Sigmoid colon (tissue), 7 donors: Measurements from ENCODE around the gene RNF223. TPM values are rescaled to one million over a fixed set of nuclear protein-coding genes. Genes with fewer than 3 reads are reported as not detected.

Experiments used
- DNase-seq: peaks from one replicate; pipeline ENCODE4 v3.0.0-alpha.2; 2019
- H3K27ac ChIP-seq, 4 donors: fragments of 200-600 bp; sonication (generic); one replicate each; pipeline ENCODE4 v1.5.1; 2016 to 2019; ENCODE audit warnings: mild to moderate bottlenecking in 1 of 4
- H3K27me3 ChIP-seq, 3 donors: fragments of 200-600 bp; sonication (generic); one replicate each; pipeline ENCODE4 v1.5.1; 2019; ENCODE audit warnings: mild to moderate bottlenecking in 1 of 3
- H3K36me3 ChIP-seq, 4 donors: fragments of 200-600 bp; sonication (generic); one replicate each; pipeline ENCODE4 v1.5.1; 2016 to 2019
- H3K4me1 ChIP-seq, 4 donors: fragments of 200-600 bp; sonication (generic); one replicate each; pipeline ENCODE4 v1.5.1; 2017 to 2019
- H3K4me3 ChIP-seq, 4 donors: fragments of 200-600 bp; sonication (generic); one replicate each; pipeline ENCODE4 v1.5.1; 2017 to 2019; ENCODE audit warnings: mild to moderate bottlenecking in 2 of 4, moderate library complexity in 1 of 4
- H3K9me3 ChIP-seq, 4 donors: fragments of 200-600 bp in 3 of 4; sonication (generic) in 3 of 4; one replicate each; pipeline versions ENCODE4 v1.5.1 to v1.6.1; 2013 to 2019
- EP300 ChIP-seq, 4 donors: sonication (generic); formaldehyde crosslinking; IDR thresholded peaks; one replicate each; pipeline ENCODE4 v1.6.1; 2017; ENCODE audit warnings: antibody characterized with exemption in 4 of 4
- POLR2A ChIP-seq, 2 donors: fragments of 450-650 bp; IDR thresholded peaks; one replicate each; pipeline ENCODE4 v1.6.1; 2016; ENCODE audit warnings: antibody characterized with exemption in 2 of 2, mild to moderate bottlenecking in 2 of 2, moderate library complexity in 2 of 2
- POLR2AphosphoS5 ChIP-seq, 4 donors: sonication (generic); formaldehyde crosslinking; IDR thresholded peaks; one replicate each; pipeline ENCODE4 v1.6.1; 2017; ENCODE audit warnings: antibody characterized with exemption in 4 of 4
- WGBS, 2 donors: extraction: QIAGEN DNeasy Blood & Tissue Kit; methylation state at CpG; one replicate each; pipeline ENCODE4 v1.1.7; 2013; 5-methylcytosine and 5-hydroxymethylcytosine counted together
- intact Hi-C: fragments of 100-400 bp; cut with DNase I; formaldehyde crosslinking; loops from one replicate; pipeline ENCODE4 v1.15.1; 2023
- polyA plus RNA-seq, 3 donors: library from polyadenylated mRNA; stranded (reverse); fragments of 200-250 nt; gene quantifications; one replicate each; pipeline ENCODE4 v1.2.3, GENCODE V29; 2013
- total RNA-seq, 4 donors: library from RNA; depleted of rRNA; stranded (reverse); fragments of >200 nt; gene quantifications; one replicate each; pipeline ENCODE4 v1.1.0, GENCODE V29; 2016
- TF ChIP-seq, protein P1 (sequence below), 4 experiments: fragments of 450-650 bp in 3 of 4; fragments of 200-600 bp in 1 of 4; IDR thresholded peaks; one replicate each; pipeline ENCODE4 v1.5.1; 2016 to 2019; ENCODE audit warnings: antibody characterized with exemption in 4 of 4, mild to moderate bottlenecking in 3 of 4, moderate library complexity in 2 of 4
- donor health status: healthy with polysubstance abuse.
- donor health status: Bipolar disorder and iron deficiency.
- donor health status: healthy.

RNF223 gene
- total and polyA plus RNA-seq, 7 donors, result 0.60 to 3.7 (median 1.9) TPM; not detected in 4

DNA sequence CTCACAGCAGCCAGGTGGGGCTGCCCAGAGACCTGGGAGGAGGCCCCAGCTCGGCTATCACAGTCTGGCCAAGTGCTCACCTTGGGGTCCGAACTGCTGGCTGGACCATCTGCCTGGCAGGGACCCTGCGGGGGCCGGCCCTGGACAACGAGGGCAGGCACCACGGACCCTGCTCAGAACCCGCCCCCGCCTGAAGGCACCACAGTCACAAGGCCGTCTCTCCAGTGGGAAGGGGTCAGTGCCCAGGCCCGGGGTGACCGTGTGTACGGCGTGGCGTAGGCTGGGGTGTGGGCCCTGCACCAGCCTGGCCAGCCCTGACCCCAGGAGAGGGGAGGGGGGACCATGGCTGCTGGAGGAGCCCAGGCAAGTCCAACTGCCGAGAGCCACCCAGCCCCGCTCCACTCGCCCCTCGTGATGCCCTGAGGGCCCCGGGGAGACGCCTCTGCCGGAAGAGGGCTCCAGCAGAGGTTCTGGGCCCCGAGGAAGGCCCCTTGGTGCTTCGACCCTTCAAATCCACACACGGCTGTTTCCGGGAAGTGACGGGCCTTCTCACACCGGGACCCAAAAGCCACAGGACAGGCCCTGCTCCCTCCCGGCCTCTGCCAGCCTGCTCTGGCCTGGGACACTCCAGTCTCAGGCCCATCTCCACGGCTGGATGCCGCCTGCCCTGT is 11.2 kb upstream of the RNF223 start:
- intact Hi-C loops, result no loop called here
- no peak overlapping the region for H3K27ac ChIP-seq
- TF ChIP-seq POLR2AphosphoS5 (IDR thresholded peaks at IDR 0.05), result no peak
- TF ChIP-seq EP300 (IDR thresholded peaks at IDR 0.05), result no peak
- TF ChIP-seq, protein P1, sequence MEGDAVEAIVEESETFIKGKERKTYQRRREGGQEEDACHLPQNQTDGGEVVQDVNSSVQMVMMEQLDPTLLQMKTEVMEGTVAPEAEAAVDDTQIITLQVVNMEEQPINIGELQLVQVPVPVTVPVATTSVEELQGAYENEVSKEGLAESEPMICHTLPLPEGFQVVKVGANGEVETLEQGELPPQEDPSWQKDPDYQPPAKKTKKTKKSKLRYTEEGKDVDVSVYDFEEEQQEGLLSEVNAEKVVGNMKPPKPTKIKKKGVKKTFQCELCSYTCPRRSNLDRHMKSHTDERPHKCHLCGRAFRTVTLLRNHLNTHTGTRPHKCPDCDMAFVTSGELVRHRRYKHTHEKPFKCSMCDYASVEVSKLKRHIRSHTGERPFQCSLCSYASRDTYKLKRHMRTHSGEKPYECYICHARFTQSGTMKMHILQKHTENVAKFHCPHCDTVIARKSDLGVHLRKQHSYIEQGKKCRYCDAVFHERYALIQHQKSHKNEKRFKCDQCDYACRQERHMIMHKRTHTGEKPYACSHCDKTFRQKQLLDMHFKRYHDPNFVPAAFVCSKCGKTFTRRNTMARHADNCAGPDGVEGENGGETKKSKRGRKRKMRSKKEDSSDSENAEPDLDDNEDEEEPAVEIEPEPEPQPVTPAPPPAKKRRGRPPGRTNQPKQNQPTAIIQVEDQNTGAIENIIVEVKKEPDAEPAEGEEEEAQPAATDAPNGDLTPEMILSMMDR (IDR thresholded peaks at IDR 0.05), result no peak
- TF ChIP-seq POLR2A (IDR thresholded peaks at IDR 0.05), result no peak
- no peaks in the 10 kb centered on the region for H3K36me3 ChIP-seq
- WGBS, 2 donors, result 93 to 94% methylated on average over 30 of the region's 30 CpGs
- no peak for DNase-seq
- H3K9me3 ChIP-seq, result no peaks in the 10 kb centered on the region
- H3K4me3 ChIP-seq, result no peak overlapping the region
- peaks cover 0 to 2% (median 2%) of the 10 kb centered on the region in 4 donors for H3K4me1 ChIP-seq
- H3K27me3 ChIP-seq, result peaks cover 0 to under 1% (median 0%) of the 10 kb centered on the region in 3 donors

DNA sequence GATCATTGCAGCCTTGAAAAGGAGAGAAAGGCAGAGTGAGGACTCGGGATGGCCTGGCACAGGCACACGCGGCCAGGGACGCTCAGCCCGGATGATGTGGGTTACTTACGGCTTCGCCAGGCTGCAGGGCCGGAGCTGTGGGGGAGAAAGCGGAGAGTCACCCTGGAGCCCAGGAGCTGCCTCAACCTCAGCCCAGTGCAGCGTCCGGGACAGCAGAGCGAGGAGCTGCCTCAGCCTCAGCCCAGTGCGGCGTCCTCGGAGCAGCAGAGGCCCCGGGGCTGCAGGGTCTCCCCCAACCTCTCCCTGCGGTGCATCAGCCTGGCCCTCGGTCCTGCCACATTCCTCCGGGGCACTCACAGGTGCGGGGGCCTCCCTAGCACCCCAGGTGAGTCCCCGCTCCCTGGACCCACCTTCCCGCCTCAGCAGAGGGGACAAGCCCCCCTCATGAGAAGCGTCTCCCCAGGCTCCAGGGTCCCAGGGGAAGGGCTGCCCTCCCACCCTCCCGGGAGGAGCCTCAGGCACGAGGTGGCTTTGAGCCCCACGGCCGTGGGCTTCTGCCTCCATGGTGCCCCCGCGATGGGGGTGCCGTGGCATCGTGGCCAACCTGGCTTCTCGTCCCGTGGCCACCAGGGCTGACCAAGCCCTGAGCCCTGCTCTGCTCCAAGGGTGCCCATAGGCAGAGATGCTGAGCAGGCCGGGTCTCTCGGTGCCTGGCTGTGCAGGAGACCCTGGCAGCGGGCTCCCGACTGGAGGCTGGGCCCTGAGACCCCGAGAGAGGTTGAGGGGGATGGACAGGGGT is 10.5 kb upstream of the RNF223 start:
- Histone ChIP-seq H3K27ac (no peak overlapping the region), H3K36me3 (no peaks in the 10 kb centered on the region), H3K4me1 (peaks cover 0 to 10% (median 9%) of the 10 kb centered on the region in 4 donors), H3K27me3 (peaks cover 0 to 8% (median 0%) of the 10 kb centered on the region in 3 donors), H3K9me3 (no peaks in the 10 kb centered on the region), H3K4me3 (no peak overlapping the region)
- 94 to 95% methylated on average over 38 of the region's 38 CpGs for WGBS, 2 donors
- DNase-seq, result no peak
- no peak for TF ChIP-seq POLR2A (IDR thresholded peaks at IDR 0.05)
- intact Hi-C loops, result no loop called here

DNA sequence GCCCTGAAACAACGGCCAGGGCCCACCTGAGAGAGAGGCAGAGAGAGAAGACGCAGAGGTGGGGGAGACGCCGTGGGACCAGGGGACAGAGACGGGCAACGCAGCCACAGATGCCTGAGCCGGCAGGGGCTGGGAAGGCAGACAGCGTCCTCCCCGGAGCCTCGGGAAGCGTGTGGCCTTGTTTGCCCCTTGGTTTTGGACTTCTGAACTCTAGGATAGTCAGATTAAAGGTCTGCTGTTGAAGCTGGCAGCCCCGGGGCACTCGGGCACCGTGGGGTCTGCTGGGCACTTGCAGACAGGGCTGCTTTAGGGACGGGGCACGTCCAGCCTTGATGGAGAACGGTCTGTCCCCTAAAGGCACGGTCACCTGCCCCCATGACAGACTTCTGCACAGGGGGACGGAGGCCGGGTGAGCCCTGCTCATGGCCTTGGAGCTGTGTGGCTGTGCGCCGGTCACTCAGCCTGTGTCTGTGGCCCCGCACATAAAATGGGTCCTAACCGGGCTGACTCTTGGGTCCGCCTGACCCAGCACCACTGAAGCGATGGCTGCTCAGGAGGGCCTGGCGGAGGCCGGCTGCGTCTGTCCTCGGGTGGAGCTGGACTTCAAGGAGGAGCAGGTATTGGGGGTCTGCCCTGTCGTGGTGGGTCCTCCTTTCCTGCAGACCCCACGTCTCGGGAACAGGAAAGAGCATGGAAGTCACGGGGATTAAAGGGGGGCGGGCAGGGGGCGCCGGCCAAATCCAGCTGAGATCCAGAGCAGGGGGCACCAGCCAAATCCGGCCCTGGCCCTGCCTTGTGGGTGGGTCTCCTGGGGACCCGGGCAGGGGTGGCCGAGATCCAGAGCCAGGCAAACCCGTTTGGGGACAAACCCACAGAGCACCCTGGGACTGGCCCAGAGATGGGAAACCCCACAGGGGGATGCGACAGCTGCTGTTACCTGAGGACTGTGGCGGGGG is 9.6 kb upstream of the RNF223 start:
- H3K4me1 ChIP-seq, result peaks cover 0 to 14% (median 14%) of the 10 kb centered on the region in 4 donors
- H3K4me3 ChIP-seq, result no peak overlapping the region
- no peak for TF ChIP-seq POLR2A (IDR thresholded peaks at IDR 0.05)
- peak; percentile 65 for DNase-seq
- H3K9me3 ChIP-seq, result no peaks in the 10 kb centered on the region
- 90 to 92% methylated on average over 43 of the region's 43 CpGs for WGBS, 2 donors
- H3K27me3 ChIP-seq, result peaks cover 0 to 12% (median 0%) of the 10 kb centered on the region in 3 donors
- no peaks in the 10 kb centered on the region for H3K36me3 ChIP-seq
- H3K27ac ChIP-seq, result no peak overlapping the region
- intact Hi-C loops, result no loop called here

DNA sequence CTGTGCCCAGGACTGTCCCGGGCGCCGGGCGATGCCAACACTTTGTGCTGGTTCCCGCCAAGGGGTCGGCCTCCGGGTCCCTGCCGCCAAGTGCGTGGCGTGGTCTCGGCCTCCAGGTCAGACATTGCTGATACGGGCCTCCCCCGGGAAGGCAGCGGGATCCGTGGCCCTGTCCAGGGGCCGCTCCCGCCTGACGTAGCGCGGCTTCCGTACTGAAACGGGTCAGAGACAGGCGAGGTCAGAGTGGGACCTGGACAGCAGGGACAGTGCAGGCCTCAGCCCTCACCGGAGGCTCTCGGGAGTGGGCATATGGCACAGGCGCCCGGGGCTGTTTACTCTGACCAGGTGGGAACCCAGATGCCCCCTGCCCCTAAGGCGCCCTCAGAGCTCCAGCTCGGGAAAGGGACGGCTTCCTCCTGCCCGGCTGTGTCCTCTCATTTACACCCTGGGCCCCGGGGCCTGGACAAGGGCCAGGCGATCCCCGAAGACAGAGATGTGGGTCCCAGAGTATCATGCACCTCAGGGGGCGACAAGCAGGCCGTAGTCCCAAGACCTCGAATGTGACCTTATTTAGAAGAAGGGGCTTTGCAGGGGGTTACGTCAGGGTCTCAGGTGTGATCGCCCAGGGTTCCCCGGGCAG is 8.8 kb upstream of the RNF223 start:
- H3K27me3 ChIP-seq, result peaks cover 0 to 12% (median 0%) of the 10 kb centered on the region in 3 donors
- intact Hi-C loops, result no loop called here
- TF ChIP-seq, protein P1 (IDR thresholded peaks at IDR 0.05), result no peak
- TF ChIP-seq POLR2AphosphoS5 (IDR thresholded peaks at IDR 0.05) (no peak), POLR2A (IDR thresholded peaks at IDR 0.05) (no peak), EP300 (IDR thresholded peaks at IDR 0.05) (no peak)
- no peak overlapping the region for H3K27ac ChIP-seq
- no peak overlapping the region for H3K4me3 ChIP-seq
- WGBS, 2 donors, result 92 to 94% methylated on average over 40 of the region's 40 CpGs
- peak; percentile 66 for DNase-seq
- H3K4me1 ChIP-seq, result peaks cover 0 to 14% (median 14%) of the 10 kb centered on the region in 4 donors
- no peaks in the 10 kb centered on the region for H3K36me3 ChIP-seq
- H3K9me3 ChIP-seq, result no peaks in the 10 kb centered on the region

DNA sequence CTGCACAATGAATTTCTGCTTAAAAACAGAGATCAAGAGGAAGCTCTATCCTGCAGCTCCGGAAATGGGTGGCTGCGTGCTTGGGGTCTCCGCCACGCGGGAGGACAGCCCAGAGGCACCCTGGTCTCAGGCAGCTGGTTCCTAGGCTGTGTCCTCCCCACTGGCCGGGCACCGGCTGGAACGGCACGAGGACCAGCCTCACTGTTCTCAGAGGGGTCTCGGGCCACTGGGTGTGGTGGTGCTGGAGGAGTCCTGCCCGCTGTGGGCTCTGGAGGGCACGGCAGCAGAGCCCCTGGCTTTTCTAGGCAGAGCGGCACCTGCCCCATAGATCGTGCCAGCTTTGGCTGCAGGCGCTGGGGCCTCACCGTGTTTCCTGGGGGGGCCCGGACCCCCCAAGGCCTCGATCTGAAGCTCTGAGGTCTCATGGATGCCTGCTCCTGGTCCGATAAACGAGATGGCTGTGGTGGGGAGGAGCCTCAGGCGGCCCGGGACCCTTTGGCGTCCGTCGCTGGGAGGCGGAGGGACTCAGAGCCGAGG is 8.2 kb upstream of the RNF223 start:
- Histone ChIP-seq H3K36me3 (no peaks in the 10 kb centered on the region), H3K4me1 (peaks cover 0 to 14% (median 14%) of the 10 kb centered on the region in 4 donors), H3K27ac (no peak overlapping the region), H3K27me3 (peaks cover 0 to 12% (median 0%) of the 10 kb centered on the region in 3 donors), H3K9me3 (no peaks in the 10 kb centered on the region), H3K4me3 (no peak overlapping the region)
- intact Hi-C loops, result no loop called here
- 92 to 94% methylated on average over 27 of the region's 27 CpGs for WGBS, 2 donors
- no peak for DNase-seq
- no peak for TF ChIP-seq POLR2AphosphoS5 (IDR thresholded peaks at IDR 0.05)
- TF ChIP-seq, protein P1 (IDR thresholded peaks at IDR 0.05), result no peak
- no peak for TF ChIP-seq POLR2A (IDR thresholded peaks at IDR 0.05)
- no peak for TF ChIP-seq EP300 (IDR thresholded peaks at IDR 0.05)
